Measurements from ENCODE around the gene LRRC37B.
"Not testable (repeated sequence)": the region's sequence is repeated elsewhere in the genome, so short reads cannot be mapped to it uniquely, and the experiment has no call there.

The LRRC37B gene

GRCh38 chr17:32084942-32085829, 78.0 kb downstream of the LRRC37B start:
- not testable (repeated sequence) for H3K4me3 ChIP-seq (ENCODE audit: low read depth in 1 of 5, low read length in 5 of 5); H3K27ac ChIP-seq (ENCODE audit: low read depth, low read length); H3K27me3 ChIP-seq (ENCODE audit: control insufficient read depth in 5 of 5, insufficient read depth in 4 of 5, low read length in 5 of 5); H3K36me3 ChIP-seq (ENCODE audit: control insufficient read depth in 5 of 5, insufficient read depth in 5 of 5, low read length in 5 of 5); H3K9ac ChIP-seq (ENCODE audit: low read length in 5 of 5); H3K4me1 ChIP-seq (ENCODE audit: control insufficient read depth in 5 of 5, insufficient read depth in 5 of 5, low read length in 5 of 5); H3K9me3 ChIP-seq (ENCODE audit: control insufficient read depth in 5 of 5, low read length in 5 of 5)

GRCh38 chr17:32086833-32087232, 79.7 kb downstream of the LRRC37B start:
- H3K27ac ChIP-seq (ENCODE audit: low read depth, low read length); H3K9ac ChIP-seq (ENCODE audit: low read length in 5 of 5); H3K27me3 ChIP-seq (ENCODE audit: control insufficient read depth in 5 of 5, insufficient read depth in 4 of 5, low read length in 5 of 5); H3K36me3 ChIP-seq (ENCODE audit: control insufficient read depth in 5 of 5, insufficient read depth in 5 of 5, low read length in 5 of 5); H3K9me3 ChIP-seq (ENCODE audit: control insufficient read depth in 5 of 5, low read length in 5 of 5); H3K4me3 ChIP-seq (ENCODE audit: low read depth in 1 of 5, low read length in 5 of 5); H3K4me1 ChIP-seq (ENCODE audit: control insufficient read depth in 5 of 5, insufficient read depth in 5 of 5, low read length in 5 of 5): not testable (repeated sequence)

- H3K9me3 ChIP-seq (ENCODE audit: control insufficient read depth in 5 of 5, low read length in 5 of 5); H3K9ac ChIP-seq (ENCODE audit: low read length in 5 of 5); H3K27me3 ChIP-seq (ENCODE audit: control insufficient read depth in 5 of 5, insufficient read depth in 4 of 5, low read length in 5 of 5); H3K4me3 ChIP-seq (ENCODE audit: low read depth in 1 of 5, low read length in 5 of 5); H3K27ac ChIP-seq (ENCODE audit: low read depth, low read length); H3K4me1 ChIP-seq (ENCODE audit: control insufficient read depth in 5 of 5, insufficient read depth in 5 of 5, low read length in 5 of 5); H3K36me3 ChIP-seq (ENCODE audit: control insufficient read depth in 5 of 5, insufficient read depth in 5 of 5, low read length in 5 of 5): not testable (repeated sequence)
Observed at GRCh38 chr17:32092062-32092461, 84.9 kb downstream of the LRRC37B start.

- Histone ChIP-seq H3K9ac (ENCODE audit: low read length in 5 of 5) (no peak overlapping the region), H3K27me3 (ENCODE audit: control insufficient read depth in 5 of 5, insufficient read depth in 4 of 5, low read length in 5 of 5) (peaks cover 0 to 4% (median 0%) of the 10 kb centered on the region in 5 donors), H3K9me3 (ENCODE audit: control insufficient read depth in 5 of 5, low read length in 5 of 5) (no peaks in the 10 kb centered on the region), H3K36me3 (ENCODE audit: control insufficient read depth in 5 of 5, insufficient read depth in 5 of 5, low read length in 5 of 5) (no peaks in the 10 kb centered on the region), H3K4me3 (ENCODE audit: low read depth in 1 of 5, low read length in 5 of 5) (no peak overlapping the region), H3K4me1 (ENCODE audit: control insufficient read depth in 5 of 5, insufficient read depth in 5 of 5, low read length in 5 of 5) (peaks cover 0 to 16% (median 2%) of the 10 kb centered on the region in 5 donors), H3K27ac (ENCODE audit: low read depth, low read length) (no peak overlapping the region)
Observed at GRCh38 chr17:32099686-32100085, 92.5 kb downstream of the LRRC37B start.

GRCh38 chr17:32100323-32100722, 93.1 kb downstream of the LRRC37B start:
- not testable (repeated sequence) for H3K27ac ChIP-seq (ENCODE audit: low read depth, low read length); H3K9me3 ChIP-seq (ENCODE audit: control insufficient read depth in 5 of 5, low read length in 5 of 5); H3K9ac ChIP-seq (ENCODE audit: low read length in 5 of 5)

GRCh38 chr17:32100971-32101631, 93.9 kb downstream of the LRRC37B start:
- Histone ChIP-seq H3K9me3 (ENCODE audit: control insufficient read depth in 5 of 5, low read length in 5 of 5) (no peaks in the 10 kb centered on the region), H3K4me1 (ENCODE audit: control insufficient read depth in 5 of 5, insufficient read depth in 5 of 5, low read length in 5 of 5) (peaks cover 0 to 17% (median 2%) of the 10 kb centered on the region in 5 donors), H3K36me3 (ENCODE audit: control insufficient read depth in 5 of 5, insufficient read depth in 5 of 5, low read length in 5 of 5) (no peaks in the 10 kb centered on the region), H3K9ac (ENCODE audit: low read length in 5 of 5) (no peak overlapping the region), H3K4me3 (ENCODE audit: low read depth in 1 of 5, low read length in 5 of 5) (no peak overlapping the region), H3K27ac (ENCODE audit: low read depth, low read length) (no peak overlapping the region), H3K27me3 (ENCODE audit: control insufficient read depth in 5 of 5, insufficient read depth in 4 of 5, low read length in 5 of 5) (peaks cover 0 to 4% (median 0%) of the 10 kb centered on the region in 5 donors)

More at GRCh38 chr17:32100323-32100722, 93.1 kb downstream of the LRRC37B start:
- not testable (repeated sequence) for H3K27me3 ChIP-seq (ENCODE audit: control insufficient read depth in 5 of 5, insufficient read depth in 4 of 5, low read length in 5 of 5); H3K36me3 ChIP-seq (ENCODE audit: control insufficient read depth in 5 of 5, insufficient read depth in 5 of 5, low read length in 5 of 5); H3K4me3 ChIP-seq (ENCODE audit: low read depth in 1 of 5, low read length in 5 of 5)
- H3K4me1 ChIP-seq (ENCODE audit: control insufficient read depth in 5 of 5, insufficient read depth in 5 of 5, low read length in 5 of 5), result peaks cover 0 to 16% (median 2%) of the 10 kb centered on the region in 5 donors

- peaks cover 0 to 4% (median 0%) of the 10 kb centered on the region in 5 donors for H3K27me3 ChIP-seq (ENCODE audit: control insufficient read depth in 5 of 5, insufficient read depth in 4 of 5, low read length in 5 of 5)
- H3K9me3 ChIP-seq (ENCODE audit: control insufficient read depth in 5 of 5, low read length in 5 of 5), result no peaks in the 10 kb centered on the region
- H3K4me3 ChIP-seq (ENCODE audit: low read depth in 1 of 5, low read length in 5 of 5), result no peak overlapping the region
- H3K9ac ChIP-seq (ENCODE audit: low read length in 5 of 5), result no peak overlapping the region
- no peaks in the 10 kb centered on the region for H3K36me3 ChIP-seq (ENCODE audit: control insufficient read depth in 5 of 5, insufficient read depth in 5 of 5, low read length in 5 of 5)
- peaks cover 0 to 23% (median 2%) of the 10 kb centered on the region in 5 donors for H3K4me1 ChIP-seq (ENCODE audit: control insufficient read depth in 5 of 5, insufficient read depth in 5 of 5, low read length in 5 of 5)
- H3K27ac ChIP-seq (ENCODE audit: low read depth, low read length), result no peak overlapping the region
Observed at GRCh38 chr17:32102172-32102571, 95.0 kb downstream of the LRRC37B start.

GRCh38 chr17:32102646-32103186, 95.5 kb downstream of the LRRC37B start:
- Histone ChIP-seq H3K36me3 (ENCODE audit: control insufficient read depth in 5 of 5, insufficient read depth in 5 of 5, low read length in 5 of 5) (no peaks in the 10 kb centered on the region), H3K9me3 (ENCODE audit: control insufficient read depth in 5 of 5, low read length in 5 of 5) (no peaks in the 10 kb centered on the region)

More at GRCh38 chr17:32102646-32103186, 95.5 kb downstream of the LRRC37B start:
- Histone ChIP-seq H3K27ac (ENCODE audit: low read depth, low read length) (no peak overlapping the region), H3K9ac (ENCODE audit: low read length in 5 of 5) (no peak overlapping the region), H3K4me3 (ENCODE audit: low read depth in 1 of 5, low read length in 5 of 5) (no peak overlapping the region), H3K27me3 (ENCODE audit: control insufficient read depth in 5 of 5, insufficient read depth in 4 of 5, low read length in 5 of 5) (peaks cover 0 to 4% (median 0%) of the 10 kb centered on the region in 5 donors), H3K4me1 (ENCODE audit: control insufficient read depth in 5 of 5, insufficient read depth in 5 of 5, low read length in 5 of 5) (peaks cover 0 to 28% (median 2%) of the 10 kb centered on the region in 5 donors)
